Fibroblast of skin of left biceps (primary cell): Measurements from ENCODE around the gene HLA-F.

Experiments
- DNase-seq, 2 experiments: peaks; one replicate each; pipeline ENCODE4 v3.0.0-alpha.2; 2013; ENCODE audit warnings: low read depth in 2 of 2

The HLA-F gene

GRCh38 chr6:29744131-29744530 lies 20.9 kb downstream of the HLA-F start:
- DNase-seq = no peak

GRCh38 chr6:29744621-29745020 lies 21.4 kb downstream of the HLA-F start:
- DNase-seq = no peak

DNA sequence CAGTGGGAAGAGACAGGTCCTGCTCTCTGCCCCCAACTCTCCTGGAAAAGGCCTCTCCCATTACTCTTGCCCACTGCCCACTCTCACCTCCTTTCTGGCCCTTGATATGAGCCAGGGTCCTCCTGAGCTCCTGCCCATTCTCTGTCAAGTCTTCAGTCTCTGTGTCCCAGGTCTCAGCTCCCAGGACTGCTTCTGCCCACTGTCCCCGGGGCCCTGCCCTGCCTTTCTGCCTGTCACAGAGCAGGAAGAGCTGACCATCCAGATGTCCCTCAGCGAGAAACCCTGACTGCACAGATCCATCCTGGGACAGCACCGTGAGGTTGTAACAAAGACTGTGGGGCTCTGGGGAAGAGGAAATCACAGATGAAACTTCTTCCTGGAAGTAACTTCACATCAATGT lies 22.2 kb downstream of the HLA-F start:
- DNase-seq = no peak

- DNase-seq = no peak
Observed at GRCh38 chr6:29745855-29746449, 22.7 kb downstream of the HLA-F start.

DNA sequence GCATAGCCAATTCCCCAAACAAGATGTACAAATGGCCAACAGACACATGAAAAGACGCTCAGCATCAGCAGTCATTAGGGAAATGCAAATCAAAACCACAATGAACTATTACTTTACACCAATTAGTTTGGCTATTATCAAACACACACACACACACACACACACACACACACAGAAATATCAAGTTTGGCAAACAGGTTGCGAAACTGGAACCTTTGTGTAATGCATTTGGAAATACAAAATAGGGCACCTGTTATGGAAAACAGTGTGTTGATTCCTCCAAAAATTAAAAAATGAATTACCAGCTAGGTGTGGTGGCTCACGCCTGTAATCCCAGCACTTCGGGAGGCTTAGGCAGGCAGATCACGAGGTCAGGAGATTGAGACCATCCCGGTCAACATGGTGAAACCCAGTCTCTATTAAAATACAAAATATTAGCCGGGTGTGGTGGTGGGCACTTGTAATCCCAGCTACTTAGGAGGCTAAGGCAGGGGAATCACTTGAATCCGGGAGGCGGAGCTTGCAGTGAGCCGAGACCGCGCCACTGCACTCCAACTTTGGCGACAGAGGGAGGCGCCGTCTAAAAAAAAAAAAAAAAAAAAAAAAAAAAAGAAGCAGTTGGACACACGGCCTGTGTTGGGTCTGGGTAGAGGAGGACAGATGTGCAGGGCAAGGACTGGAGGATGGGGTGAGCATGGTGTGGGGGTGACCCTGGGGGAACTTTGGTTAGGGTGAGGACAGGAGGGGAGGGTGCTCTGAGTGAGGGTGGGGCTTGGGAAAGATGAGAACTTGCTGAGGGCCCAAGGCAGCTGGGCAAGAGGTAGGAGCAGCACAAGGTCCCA lies 23.8 kb downstream of the HLA-F start:
- DNase-seq = no peak

GRCh38 chr6:29747688-29748250 lies 24.5 kb downstream of the HLA-F start:
- DNase-seq = no peak

- DNase-seq = peak; percentile 26 to 32
Observed at GRCh38 chr6:29748391-29749307, 25.4 kb downstream of the HLA-F start.

DNA sequence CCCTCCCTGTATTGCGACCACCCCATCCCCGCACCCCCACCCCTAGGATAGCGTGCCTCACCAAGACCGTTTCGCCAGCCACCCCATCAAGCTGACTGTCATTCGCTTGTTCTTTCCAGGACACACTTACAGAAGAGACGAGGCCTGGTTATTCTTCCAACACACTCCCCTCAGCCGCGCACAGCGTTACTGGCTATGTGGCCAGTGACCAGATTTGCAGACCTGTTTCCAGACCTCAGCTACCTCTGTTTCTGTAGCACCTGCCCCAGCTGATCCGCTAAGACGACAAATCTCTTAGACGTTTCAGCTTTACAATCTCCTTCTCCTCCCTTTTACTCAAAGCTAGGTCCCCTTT lies 26.1 kb downstream of the HLA-F start:
- no peak for DNase-seq

GRCh38 chr6:29749668-29750067 lies 26.4 kb downstream of the HLA-F start:
- no peak for DNase-seq

GRCh38 chr6:29750709-29751108 lies 27.5 kb downstream of the HLA-F start:
- no peak for DNase-seq

DNA sequence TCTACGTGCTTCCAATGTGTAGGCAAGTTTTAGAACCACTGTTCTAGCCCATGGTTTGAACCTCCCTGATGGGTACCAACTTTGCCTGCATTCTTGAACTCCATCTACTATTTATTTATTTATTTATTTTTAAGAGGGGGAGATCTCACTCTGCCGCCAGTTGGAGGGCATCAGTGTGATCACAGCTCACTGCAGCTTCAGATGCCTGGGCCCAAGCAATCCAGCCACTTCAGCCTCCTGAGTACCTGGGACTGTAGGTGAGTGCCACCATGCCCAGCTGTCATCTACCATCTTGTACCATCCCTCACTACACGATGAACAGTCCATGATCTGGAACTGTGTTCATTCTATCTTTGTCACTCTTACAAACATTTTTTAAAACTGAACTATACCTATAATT lies 28.2 kb downstream of the HLA-F start:
- no peak for DNase-seq

DNA sequence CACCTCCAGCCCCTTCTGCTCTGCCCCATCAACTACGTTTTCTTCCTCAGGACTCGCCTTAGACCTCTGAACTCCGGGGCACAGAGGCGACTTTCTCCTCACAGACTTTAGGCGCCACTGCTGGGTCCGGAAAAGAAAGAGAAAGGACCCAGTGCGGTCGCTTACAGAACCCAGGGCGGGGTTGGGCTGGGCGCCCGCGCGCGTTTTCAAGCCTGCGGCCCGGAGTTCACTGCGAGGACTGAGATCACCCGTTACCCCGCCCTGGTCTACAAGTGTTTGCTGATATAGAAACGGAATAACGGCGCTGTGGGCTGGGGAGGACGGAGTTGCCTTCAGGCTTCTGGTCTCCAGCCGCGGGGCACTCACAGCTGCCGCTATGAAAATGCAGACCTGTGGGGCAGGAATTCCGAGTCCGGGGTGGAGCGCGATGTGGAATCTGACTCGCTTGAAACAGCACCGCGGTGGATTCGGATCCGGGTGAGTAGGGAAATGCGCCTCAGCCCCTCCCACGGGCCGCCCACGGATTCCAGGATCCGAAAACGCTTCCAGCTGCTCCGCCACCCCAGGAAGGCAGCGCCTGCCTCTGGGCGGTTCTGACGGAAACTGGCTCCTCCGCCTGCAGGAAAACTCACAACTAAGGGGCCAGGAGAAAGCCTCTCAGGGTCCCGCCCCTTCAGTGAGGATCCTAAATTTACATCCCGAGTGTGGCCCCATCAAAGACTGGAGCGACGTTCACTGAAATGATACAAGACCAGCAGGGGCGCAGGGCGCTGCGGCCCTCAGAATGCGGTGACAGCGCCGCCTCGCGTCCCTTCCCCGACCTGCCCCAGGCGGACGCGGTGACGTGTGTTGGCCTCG lies 29.4 kb downstream of the HLA-F start:
- peak; percentile 69 to 71 for DNase-seq

DNA sequence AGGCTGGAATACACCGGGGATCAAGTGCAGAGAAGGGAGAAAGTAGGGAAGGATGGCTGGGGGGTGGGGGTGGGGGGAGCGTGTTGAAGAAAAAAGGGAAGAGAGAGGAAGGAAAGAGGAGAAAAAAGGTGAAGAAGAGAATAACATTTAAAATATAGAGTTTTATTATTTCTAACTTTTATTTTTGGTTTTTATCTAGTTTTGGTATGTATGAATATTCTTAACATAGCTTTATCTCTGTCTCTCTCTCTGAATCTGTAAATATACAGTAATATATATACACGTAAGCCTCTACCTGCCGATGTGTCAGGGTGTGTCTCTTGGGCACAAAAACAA lies 30.0 kb downstream of the HLA-F start:
- no peak for DNase-seq

DNA sequence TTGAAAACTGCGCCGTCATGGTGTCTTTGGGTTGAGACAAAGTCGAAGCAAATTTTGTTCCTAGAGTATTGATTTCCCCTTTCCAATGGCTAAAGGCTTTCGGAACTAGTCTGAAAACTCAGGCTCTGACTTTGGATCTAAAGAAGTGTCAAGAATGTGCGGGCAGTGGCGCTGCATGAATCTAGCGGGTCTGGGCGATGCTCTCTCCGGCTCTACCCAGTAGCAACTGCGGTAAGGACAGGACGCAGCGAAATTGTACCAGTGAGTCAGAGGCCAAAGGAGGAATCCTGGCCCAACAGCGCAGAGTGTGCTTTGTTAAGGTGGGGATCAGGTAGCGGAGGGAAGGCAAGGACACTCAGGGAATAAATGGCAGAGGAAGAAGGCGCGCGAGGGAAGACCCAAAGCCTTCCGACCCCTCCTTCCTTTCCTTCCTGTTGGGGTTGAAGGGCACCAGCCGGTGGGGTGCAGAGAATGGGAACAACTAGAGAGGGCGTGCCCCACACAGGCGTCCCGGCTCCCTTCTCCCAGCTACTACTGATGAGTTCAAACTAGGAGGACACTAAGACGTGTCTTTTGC lies 32.1 kb downstream of the HLA-F start:
- no peak for DNase-seq

GRCh38 chr6:29757282-29757681 lies 34.0 kb downstream of the HLA-F start:
- DNase-seq = no peak

DNA sequence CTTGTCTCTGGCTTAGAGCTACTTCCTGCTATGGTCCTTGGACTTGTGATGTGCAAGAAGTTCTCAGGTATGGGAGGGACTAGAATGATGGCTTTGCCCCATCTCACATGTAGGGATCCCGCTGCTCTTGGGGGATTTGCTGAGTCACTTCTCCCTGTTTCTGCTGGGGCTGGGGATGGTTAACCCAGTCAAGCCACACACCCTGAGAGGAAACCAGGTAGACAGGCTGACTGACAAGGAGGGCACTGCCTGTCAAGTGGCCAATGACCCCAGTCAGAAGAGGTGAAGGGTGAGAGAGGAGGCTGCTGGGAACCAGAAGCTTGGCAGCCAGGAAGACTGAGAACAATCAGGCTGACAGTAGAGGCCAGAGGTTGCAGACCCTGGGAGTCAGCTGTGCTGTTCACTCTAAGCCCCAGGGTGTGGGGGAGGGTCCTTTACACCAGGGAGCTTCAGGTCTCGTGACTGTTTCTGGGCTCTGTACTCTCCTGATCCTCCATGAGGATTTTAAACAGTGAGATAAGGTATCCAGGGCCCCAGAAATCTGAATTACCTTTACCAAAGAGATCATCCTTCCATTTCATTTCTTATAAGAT lies 34.6 kb downstream of the HLA-F start:
- DNase-seq = no peak

- DNase-seq = no peak
Observed at GRCh38 chr6:29758761-29759160, 35.5 kb downstream of the HLA-F start.

DNA sequence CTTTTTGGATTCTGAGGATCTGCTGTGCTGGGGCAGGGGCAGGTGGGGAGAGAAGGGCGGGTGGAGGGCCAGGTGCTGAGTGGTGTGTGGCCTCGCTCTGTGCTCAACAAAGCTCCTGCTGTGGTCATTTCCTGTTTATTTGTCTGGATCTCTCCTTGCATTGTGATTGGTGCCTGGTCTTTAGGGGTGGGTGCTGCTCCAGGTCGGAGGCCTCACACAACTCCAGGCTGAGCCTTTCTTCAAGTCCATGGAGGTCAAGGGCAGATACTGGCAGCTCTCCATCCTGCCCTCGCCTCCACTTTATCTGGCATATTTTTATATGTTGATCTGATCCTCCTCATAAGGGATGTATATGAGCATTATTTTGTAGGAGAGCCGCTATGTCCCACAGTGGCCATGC lies 36.2 kb downstream of the HLA-F start:
- no peak for DNase-seq

GRCh38 chr6:29760328-29760727 lies 37.1 kb downstream of the HLA-F start:
- DNase-seq = no peak

DNA sequence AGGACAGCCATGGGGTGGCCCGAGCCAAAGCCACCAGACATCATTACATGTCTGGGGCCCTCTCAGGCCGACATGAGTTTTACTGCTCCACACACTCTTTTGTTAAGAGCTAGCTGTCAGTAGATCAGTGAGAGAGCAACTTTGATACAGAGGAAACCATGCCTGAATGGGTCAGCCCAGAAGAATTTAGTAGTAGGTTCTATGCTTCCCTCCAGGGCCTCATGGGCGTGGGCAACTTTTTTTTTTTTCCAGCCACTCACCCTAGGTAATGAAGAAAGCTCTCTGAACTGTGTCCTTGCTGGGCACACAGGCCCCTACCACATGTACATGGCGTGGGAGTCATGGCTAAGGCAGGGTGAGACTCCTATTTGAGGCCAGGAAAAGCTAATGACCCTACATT lies 38.8 kb downstream of the HLA-F start:
- DNase-seq = no peak

- DNase-seq = no peak
Observed at GRCh38 chr6:29762781-29763214, 39.6 kb downstream of the HLA-F start.
